Endothelial cell (in vitro differentiated cells): ENCODE results near the gene DDX23. TPM values are rescaled to one million over a fixed set of nuclear protein-coding genes. Genes with fewer than 3 reads are reported as not detected.

Source experiments
- DNase-seq: peaks from one replicate; pipeline ENCODE4 v3.0.0; 2021; ENCODE audit warnings: low spot score
- H3K27ac Mint-ChIP-seq: one replicate; pipeline ENCODE4 v1.8.0; 2021; ENCODE audit warnings: mixed read lengths, inconsistent platforms; ENCODE audit not compliant: unreplicated experiment
- H3K27me3 Mint-ChIP-seq: one replicate; pipeline ENCODE4 v1.8.0; 2021; ENCODE audit warnings: mild to moderate bottlenecking, moderate library complexity, mixed read lengths, inconsistent platforms; ENCODE audit not compliant: unreplicated experiment
- H3K36me3 Mint-ChIP-seq: one replicate; pipeline ENCODE4 v1.8.0; 2021; ENCODE audit warnings: mild to moderate bottlenecking, low read depth, mixed read lengths, inconsistent platforms; ENCODE audit not compliant: unreplicated experiment
- H3K4me1 Mint-ChIP-seq: one replicate; pipeline ENCODE4 v1.8.0; 2021; ENCODE audit warnings: mild to moderate bottlenecking, mixed read lengths, inconsistent platforms; ENCODE audit not compliant: unreplicated experiment
- H3K4me3 Mint-ChIP-seq: one replicate; pipeline ENCODE4 v1.8.0; 2021; ENCODE audit warnings: mild to moderate bottlenecking, mixed read lengths, inconsistent platforms; ENCODE audit not compliant: unreplicated experiment
- H3K9me3 Mint-ChIP-seq: one replicate; pipeline ENCODE4 v1.8.0; 2021; ENCODE audit warnings: mixed read lengths, inconsistent platforms; ENCODE audit not compliant: unreplicated experiment
- CTCF ChIP-seq: fragments of 200-600 bp; sonication (generic); IDR thresholded peaks from one replicate; pipeline ENCODE4 v1.5.0; 2021; ENCODE audit warnings: antibody characterized with exemption; ENCODE audit not compliant: unreplicated experiment
- long read RNA-seq: library from polyadenylated mRNA; unstranded; transcript quantifications from one replicate; pipeline ENCODE4 v2.0.0, GENCODE V29; 2020; ENCODE audit not compliant: unreplicated experiment
- total RNA-seq: library from RNA; stranded (reverse); fragmentation: NEBNext Ultra II Directional; extraction: Animal tissue kit (Norgen Biotek cat#: 25700); gene quantifications from one replicate; pipeline ENCODE4 v1.2.1, GENCODE V29; 2021; ENCODE audit not compliant: unreplicated experiment

DDX23 gene
- 96.2 TPM for total RNA-seq
- long read RNA-seq, transcript DDX23-201 (17 exons, 3,248 nt) = major isoform, 8 of 13 reads
- long read RNA-seq, partial matches to known transcripts = 2 of 13 reads
- long read RNA-seq, other reads (novel, unspliced or antisense) = 2 of 13 reads

- peak; percentile 89 for DNase-seq
- H3K9me3 Mint-ChIP-seq = no peaks in the 10 kb centered on the region
- H3K4me1 Mint-ChIP-seq = peaks cover 23% of the 10 kb centered on the region
- peak within 1 kb of the TSS; percentile 88 for H3K27ac Mint-ChIP-seq
- no peak for TF ChIP-seq CTCF
- H3K36me3 Mint-ChIP-seq = peaks cover 9% of the 10 kb centered on the region
- peak within 1 kb of the TSS; percentile 97 for H3K4me3 Mint-ChIP-seq
- peaks cover 5% of the 10 kb centered on the region for H3K27me3 Mint-ChIP-seq
Measured at GRCh38 chr12:48851883-48852733, at the start of gene DDX23. Gene DDX23, minus strand, starts transcription at chr12:48852163. Its CDS starts 6,381 bp downstream, at chr12:48845782.

- H3K27me3 Mint-ChIP-seq = no peaks in the 10 kb centered on the region
- DNase-seq = no peak
- H3K4me3 Mint-ChIP-seq = no peak overlapping the region
- no peaks in the 10 kb centered on the region for H3K9me3 Mint-ChIP-seq
- peaks cover 3% of the 10 kb centered on the region for H3K4me1 Mint-ChIP-seq
- no peaks in the 10 kb centered on the region for H3K36me3 Mint-ChIP-seq
- TF ChIP-seq CTCF = no peak
- H3K27ac Mint-ChIP-seq = no peak overlapping the region
Measured at GRCh38 chr12:48901278-48901677, 49.3 kb upstream of the DDX23 start.

GRCh38 chr12:48899651-48900050 lies 47.7 kb upstream of the DDX23 start:
- Mint-ChIP-seq H3K36me3 (no peaks in the 10 kb centered on the region), H3K4me1 (peaks cover 1% of the 10 kb centered on the region), H3K4me3 (no peak overlapping the region), H3K27ac (no peak overlapping the region), H3K27me3 (no peaks in the 10 kb centered on the region), H3K9me3 (no peaks in the 10 kb centered on the region)
- no peak for TF ChIP-seq CTCF
- DNase-seq = no peak

- Mint-ChIP-seq H3K9me3 (no peaks in the 10 kb centered on the region), H3K4me3 (no peak overlapping the region), H3K27me3 (peaks cover 9% of the 10 kb centered on the region), H3K4me1 (no peaks in the 10 kb centered on the region), H3K36me3 (no peaks in the 10 kb centered on the region), H3K27ac (no peak overlapping the region)
- no peak for DNase-seq
- TF ChIP-seq CTCF = no peak
Measured at GRCh38 chr12:48894271-48894670, 42.3 kb upstream of the DDX23 start.
